Stimulated activated CD4-positive, alpha-beta T cell treated with anti-CD3 and anti-CD28 coated beads, Interleukin-1b, Interleukin-23, amount 100 ng/mL, for 1 hour (primary cell): ENCODE measurements around the gene KRTAP4-2.
"Not testable (repeated sequence)": the region's sequence is repeated elsewhere in the genome, so short reads cannot be mapped to it uniquely, and the experiment has no call there.

ENCODE experiments used
- DNase-seq, 2 donors: peaks; one replicate each; pipeline ENCODE4 v3.0.0-alpha.2; 2020; ENCODE audit warnings: low read depth in 2 of 2

KRTAP4-2 gene

DNA sequence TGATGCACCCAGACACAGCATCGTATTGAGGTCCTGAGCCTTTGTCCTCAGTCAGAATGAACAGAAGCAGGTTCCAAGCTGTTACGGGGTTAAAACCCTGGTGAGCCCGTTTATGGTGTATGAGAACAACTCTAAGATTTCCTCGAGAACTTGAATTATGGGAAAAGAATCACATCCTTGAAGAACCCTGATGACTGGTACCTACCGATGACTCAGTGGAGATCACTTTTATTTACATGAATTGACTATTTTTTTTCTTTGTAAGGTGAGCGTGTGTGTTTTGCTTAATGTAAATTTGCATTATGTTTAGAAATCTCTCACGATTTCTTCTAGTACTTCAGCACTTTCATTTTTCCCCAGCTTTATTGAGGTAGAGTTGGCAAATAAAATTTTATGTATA is 14.2 kb downstream of the KRTAP4-2 start:
- no peak for DNase-seq

DNA sequence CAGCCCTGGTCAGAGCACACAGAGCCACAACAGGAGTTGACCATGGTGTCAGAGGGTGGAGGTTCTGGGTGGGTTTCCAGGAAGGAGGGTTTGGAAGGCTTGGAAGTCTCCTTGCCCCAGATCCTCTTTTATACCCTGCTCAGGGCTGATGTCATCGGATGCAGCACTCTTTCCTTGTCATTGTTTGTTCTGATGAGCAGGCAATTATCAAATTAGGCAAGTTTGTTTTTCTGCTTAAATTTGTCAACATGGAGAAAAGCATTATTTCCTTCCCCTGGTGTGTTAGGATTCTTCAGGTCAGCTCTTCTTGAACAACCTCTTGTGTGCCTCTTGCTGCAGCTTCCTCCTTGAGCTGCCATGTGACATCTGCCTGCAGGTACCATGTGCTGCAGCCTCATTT is 17.4 kb downstream of the KRTAP4-2 start, which contains the start of gene KRTAP4-4:
Gene KRTAP4-4 (minus strand): TSS at position 101 of the 400 bp plus-strand sequence. CDS start 57 bp downstream, at position 44.
- DNase-seq: no peak

DNA sequence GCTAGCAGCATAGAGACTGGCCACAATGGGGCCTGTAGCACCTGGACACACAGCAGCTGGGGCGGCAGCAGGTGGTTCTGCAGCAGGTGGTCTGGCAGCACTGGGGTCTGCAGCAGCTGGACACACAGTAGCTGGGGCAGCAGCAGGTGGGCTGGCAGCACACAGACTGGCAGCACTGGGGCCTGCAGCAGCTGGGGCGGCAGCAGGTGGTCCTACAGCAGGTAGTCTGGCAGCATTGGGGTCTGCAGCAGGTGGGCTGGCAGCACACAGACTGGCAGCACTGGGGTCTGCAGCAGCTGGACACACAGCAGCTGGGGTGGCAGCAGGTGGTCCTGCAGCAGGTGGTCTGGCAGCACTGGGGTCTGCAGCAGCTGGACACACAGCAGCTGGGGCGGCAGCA is 17.8 kb downstream of the KRTAP4-2 start:
- not testable (repeated sequence) for DNase-seq

DNA sequence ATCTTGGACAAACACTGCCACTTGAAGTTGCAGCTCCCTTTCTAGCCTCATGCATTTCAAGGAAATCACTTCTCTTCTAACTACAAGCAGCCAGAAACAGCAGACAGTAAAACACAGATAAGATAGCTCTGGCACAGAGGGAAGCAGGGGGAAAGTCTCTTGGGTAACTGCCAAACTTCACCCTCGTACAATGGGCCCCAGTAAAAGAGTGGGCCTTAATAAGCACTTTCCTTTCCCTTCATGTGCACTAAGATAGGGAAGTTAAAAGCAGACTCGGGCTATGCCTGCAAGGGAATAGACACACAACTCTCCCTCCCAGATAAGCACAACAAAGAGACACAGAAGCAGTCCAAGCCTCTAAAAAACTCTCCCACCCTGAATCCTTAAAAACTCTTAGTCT is 24.2 kb downstream of the KRTAP4-2 start:
- DNase-seq: no peak

DNA sequence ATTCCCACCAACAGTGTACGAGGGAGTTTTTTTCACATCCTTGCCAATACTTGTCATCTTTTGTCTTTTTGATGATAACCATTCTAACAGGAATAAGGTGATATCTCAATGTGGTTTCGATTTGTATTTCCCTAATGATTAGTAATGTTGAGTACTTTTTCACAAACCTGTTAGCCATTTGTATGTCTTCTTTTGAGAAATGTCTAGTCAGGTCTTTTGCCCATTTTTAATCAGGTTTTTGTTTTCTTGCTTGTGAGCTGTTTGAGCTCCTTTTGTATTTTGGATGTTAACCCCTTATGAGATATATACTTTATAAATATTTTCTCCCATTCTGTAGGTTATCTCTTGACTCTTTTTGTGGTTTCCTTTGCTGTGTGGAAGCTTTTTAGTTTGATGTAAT is 26.5 kb downstream of the KRTAP4-2 start:
- DNase-seq: no peak

DNA sequence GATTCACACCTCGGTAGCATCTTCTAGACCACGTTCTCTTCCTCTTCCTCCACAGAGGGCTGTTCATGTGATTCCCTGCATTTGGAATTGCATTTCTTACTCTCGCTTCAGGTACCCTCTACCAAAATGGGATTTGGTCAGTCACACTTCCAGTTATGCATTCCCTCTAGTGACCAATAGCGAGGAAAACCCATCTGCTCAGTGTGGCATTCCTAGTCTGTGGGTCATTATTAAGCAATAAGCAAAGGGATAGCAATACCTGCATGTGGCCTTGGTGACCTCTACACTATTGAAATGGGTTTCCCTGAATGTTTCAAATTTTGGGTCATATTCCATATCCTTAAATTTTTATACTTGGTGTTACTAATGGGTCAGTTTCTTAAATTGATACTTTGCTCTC is 28.0 kb downstream of the KRTAP4-2 start:
- DNase-seq: no peak

DNA sequence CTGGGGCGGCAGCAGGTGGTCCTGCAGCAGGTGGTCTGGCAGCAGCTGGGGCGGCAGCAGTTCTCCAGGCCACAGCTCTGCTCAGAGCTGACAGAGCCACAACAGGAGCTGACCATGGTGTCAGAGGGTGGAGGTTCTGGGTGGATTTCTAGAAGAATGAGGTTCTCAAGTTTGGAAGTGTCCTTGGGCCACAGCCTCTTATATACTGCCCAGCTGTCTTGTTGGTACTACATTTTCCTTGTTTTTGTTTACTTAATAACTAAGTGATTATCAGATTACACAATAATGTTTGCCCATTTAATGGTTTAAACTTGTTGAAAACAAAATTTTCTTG is 28.4 kb downstream of the KRTAP4-2 start, which contains the start of gene KRTAP4-5:
Gene KRTAP4-5 (minus strand): TSS at position 174 of the 334 bp plus-strand sequence. CDS start 58 bp downstream, at position 116.
- no peak for DNase-seq

DNA sequence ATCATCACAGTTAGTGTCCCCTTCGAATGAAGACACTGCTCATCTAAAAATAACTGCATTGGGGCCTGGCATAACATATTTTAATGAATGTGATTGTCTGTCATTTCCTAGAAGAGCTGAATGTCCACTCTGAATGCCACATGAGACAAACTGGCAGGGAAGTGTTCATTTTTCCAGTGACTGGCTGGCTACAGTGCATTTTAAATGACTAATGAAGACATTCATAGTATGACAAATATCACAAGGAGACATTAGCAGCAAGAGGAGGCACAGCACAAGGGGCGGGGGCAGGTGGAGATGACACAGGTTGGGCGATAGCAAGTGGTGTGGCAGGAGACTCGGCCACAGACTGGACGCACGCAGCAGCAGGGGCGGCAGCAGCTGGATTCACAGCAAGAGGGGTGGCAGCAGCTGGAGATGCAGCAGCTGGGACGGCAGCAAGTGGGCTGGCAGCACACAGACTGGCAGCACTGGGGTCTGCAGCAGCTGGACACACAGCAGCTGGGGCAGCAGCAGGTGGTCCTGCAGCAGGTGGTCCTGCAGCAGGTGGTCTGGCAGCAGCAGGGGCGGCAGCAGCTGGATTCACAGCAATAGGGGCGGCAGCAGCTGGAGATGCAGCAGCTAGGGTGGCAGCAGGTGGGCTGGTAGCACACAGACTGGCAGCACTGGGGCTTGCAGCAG is 28.9 kb downstream of the KRTAP4-2 start:
- not testable (repeated sequence) for DNase-seq

DNA sequence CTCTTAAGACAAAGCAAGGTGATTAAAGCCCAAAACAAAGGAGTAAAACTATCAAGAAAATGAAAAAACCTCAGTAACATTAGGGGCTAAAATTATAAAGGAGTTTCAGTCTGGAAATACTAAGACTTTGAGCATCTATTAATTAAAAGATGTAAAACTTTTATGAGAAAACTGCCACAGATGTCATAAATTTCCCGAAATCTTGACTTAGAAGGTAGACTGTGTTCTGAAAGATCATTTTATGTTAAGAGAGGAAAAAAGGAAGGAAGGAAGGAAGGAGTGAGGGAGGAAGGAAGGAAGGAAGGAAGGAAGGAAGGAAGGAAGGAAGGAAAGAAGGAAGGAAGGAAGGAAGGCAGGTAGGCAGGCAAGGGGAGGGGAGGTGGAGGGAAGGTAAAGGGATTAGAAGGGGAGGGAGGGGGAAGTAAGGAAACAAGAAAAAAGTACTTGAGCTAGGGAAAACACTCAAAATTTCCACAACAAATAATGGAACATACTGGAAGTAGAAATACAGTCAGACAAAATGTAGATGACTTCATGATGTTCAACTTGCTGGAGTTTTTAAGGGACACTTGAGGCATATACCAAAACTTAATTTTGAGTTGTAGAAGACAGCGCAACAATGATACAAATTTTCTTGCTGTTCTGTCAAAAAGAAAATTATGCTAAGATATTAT is 30.4 kb downstream of the KRTAP4-2 start:
- no peak for DNase-seq

DNA sequence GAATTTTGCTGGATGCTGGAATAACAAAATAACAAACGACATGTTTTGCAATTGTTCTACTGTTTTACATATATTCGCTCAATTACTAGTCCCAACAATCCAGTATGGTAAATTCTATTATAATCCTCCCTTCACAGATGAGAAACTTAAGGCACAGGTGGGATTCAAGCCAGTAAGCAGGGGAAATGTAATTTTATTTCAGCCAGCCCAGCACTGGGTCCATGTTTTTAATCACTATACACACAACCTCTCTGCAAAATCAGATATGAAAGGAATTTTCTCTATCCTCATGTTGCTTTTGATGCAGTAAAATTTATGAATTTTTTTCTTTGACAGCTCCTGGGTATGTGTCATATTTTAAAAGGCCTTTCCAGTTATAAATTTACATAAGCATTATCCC is 32.8 kb downstream of the KRTAP4-2 start:
- DNase-seq: no peak

DNA sequence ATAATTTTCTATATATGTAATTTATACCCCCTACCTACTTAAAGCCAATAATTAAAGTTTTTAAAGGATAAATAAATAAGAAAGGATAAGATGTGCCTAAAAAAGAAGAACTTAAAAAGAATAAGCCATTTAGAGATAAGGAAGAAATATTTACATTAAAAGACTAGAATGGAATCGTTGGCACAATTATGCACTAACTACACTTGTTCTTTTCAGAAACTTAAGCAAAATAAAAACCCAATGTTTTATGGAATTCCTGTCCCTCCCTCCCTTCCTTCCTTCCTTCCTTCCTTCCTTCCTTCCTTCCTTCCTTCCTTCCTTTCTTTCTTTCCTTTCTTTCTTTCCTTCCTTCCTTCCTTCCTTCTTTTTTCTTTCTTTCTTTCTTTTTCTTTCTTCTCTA is 33.2 kb downstream of the KRTAP4-2 start:
- no peak for DNase-seq

DNA sequence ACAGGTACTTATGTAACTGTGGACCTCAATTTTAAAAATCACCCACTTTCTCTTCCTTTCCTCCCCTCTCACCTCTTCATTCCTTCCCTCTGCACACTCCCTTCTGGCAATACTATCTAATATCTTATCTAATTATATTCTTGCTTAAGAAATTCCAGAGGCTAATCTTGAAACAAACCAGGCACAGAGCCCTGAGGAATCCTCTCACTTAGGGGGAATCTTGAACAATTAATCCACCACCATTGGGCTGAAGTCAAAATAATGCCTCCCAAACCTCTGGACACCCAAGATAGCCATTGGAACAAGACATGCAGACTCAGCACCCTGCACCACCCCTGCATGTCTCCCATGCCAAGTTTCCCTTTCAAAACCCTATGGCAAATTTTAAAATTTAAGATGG is 36.7 kb downstream of the KRTAP4-2 start:
- no peak for DNase-seq

DNA sequence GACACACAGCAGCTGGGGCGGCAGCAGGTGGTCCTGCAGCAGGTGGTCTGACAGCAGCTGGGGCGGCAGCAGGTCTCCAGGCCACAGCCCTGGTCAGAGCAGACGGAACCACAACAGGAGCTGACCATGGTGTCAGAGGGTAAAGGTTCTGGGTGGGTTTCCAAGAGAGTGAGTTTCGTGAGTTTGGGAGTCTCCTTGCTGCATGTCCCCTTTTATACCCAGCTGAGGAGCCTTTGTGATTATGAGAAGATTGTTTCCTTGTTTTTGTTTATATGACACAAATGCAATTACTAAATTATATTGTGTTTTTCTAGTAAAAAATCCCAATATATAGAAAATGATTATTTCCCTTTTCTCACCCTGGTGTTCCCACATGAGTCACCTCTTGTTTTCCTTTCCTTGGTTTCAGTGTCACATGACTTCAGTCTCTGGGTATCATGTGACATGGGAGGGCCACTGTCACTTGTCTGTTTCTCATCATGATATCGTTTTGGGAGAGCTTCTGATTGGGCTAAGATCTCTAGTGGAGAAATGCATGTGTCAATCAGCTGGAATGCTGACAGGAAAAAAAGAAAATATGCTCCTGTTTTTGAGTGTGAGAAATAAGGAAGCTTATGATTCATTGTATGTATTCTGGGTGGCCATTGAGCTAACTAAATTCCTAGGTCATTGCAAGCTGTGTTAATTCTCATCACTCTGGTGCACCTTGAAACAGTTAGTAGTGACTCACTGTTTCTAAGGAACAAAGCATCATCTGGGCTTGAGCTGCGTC is 37.5 kb downstream of the KRTAP4-2 start, which contains the start of gene KRTAP4-6:
Gene KRTAP4-6 (minus strand): TSS at position 185 of the 772 bp plus-strand sequence. CDS start 57 bp downstream, at position 128.
- no peak for DNase-seq

DNA sequence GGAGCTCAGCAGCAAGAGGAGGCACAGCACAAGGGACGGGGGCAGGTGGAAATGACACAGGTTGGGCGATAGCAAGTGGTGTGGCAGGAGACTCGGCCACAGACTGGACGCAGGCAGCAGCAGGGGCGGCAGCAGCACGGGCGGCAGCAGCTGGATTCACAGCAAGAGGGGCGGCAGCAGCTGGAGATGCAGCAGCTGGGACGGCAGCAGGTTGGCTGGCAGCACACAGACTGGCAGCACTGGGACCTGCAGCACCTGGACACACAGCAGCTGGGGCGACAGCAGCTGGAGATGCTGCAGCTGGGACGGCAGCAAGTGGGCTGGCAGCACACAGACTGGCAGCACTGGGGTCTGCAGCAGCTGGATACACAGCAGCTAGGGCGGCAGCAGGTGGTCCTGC is 38.2 kb downstream of the KRTAP4-2 start:
- not testable (repeated sequence) for DNase-seq

DNA sequence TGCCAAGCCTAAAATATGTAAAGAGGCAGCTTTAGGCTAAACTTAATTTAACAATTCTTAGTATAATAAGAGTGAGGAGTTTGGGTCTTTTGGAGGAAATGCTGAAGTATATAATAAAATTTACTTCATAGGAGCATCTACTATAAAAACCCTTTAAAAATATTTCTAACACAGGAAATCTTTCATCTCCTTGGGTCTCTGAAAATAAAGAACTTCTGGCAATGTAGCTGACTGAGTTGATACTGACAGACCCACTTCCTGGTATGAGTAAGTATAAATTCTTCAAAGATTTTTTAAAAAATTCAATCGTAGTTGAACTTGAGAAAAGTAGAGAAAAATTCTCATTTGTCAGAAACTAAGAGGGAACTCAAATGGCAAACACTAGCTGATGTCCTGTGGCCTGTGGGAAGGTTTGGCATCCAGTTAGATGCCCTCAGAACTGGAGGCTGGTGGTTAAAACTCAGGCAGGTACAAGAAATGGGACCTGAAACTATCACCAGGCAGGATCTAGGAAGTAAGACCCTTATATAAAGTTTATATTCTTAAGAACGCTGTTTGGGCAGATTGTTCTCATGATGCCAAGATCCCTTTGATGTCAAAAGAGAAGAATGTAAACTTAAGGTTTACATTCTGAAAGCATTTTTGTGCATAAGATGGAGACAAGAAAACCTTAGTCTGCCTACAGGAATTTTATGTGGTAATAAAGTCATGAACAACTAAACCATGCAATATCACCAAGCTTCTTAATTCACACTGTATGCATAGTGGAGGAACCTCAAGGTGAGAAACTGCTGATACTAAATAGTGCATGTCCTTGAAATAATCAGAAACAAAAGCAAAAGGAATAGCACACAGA is 43.9 kb downstream of the KRTAP4-2 start:
- DNase-seq: no peak

DNA sequence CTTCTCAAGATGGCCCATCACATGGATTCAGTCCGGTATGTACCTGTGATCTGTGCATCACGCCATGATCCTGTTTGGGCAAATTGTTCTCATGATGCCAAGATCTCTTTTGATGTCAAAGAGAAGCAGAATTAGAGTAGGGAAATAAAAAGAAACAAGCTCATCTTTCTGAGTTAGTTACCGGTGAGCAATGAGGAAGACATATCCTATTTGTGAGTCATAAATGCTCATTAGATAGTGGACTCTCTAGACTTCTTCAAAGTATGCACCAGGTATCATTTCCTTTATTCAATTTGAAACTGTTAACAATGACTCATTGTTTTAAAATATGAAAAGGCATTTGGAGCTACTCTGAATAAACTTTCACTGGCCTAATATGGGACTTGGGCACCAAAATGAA is 46.0 kb downstream of the KRTAP4-2 start:
- no peak for DNase-seq
